Prostate gland (tissue), 2 donors: ENCODE results near the gene GUCA1A. TPM values are rescaled to one million over a fixed set of nuclear protein-coding genes. Genes with fewer than 3 reads are reported as not detected.

ENCODE experiments used
- DNase-seq: peaks from one replicate; pipeline ENCODE4 v3.0.0-alpha.2; 2019; ENCODE audit warnings: low spot score
- H3K27ac ChIP-seq, 2 donors: fragments of 200-600 bp; sonication (generic); 2 replicates each; pipeline ENCODE4 v1.5.1; 2017 to 2019
- H3K27me3 ChIP-seq: fragments of 200-600 bp; sonication (generic); replicated peaks from 2 replicates; pipeline ENCODE4 v1.5.1; 2019; ENCODE audit not compliant: insufficient read depth
- H3K36me3 ChIP-seq, 2 donors: fragments of 200-600 bp; sonication (generic); 1 replicate in 1 of 2; 2 replicates in 1 of 2; pipeline versions ENCODE4 v1.5.1 to v1.8.1; 2017 to 2019
- H3K4me1 ChIP-seq: fragments of 200-600 bp; sonication (generic); replicated peaks from 2 replicates; pipeline ENCODE4 v1.5.1; 2019
- H3K4me3 ChIP-seq, 2 donors: fragments of 200-600 bp; sonication (generic); 2 replicates each; pipeline ENCODE4 v1.5.1; 2017 to 2019
- H3K9me3 ChIP-seq: fragments of 200-600 bp; sonication (generic); 2 replicates; pipeline ENCODE4 v1.5.1; 2017
- CTCF ChIP-seq, 4 experiments: fragments of 200-600 bp in 2 of 4; fragments of 450-650 bp in 2 of 4; sonication (generic) in 2 of 4; IDR thresholded peaks; 1 replicate in 3 of 4; 2 replicates in 1 of 4; pipeline ENCODE4 v1.5.1; 2016 to 2019; ENCODE audit warnings: antibody characterized with exemption in 4 of 4, mild to moderate bottlenecking in 2 of 4, moderate library complexity in 2 of 4
- POLR2A ChIP-seq: fragments of 450-650 bp; IDR thresholded peaks from one replicate; pipeline ENCODE4 v1.6.1; 2016; ENCODE audit warnings: antibody characterized with exemption, mild to moderate bottlenecking
- POLR2AphosphoS5 ChIP-seq: sonication (generic); formaldehyde crosslinking; IDR thresholded peaks from one replicate; pipeline ENCODE4 v1.6.1; 2017; ENCODE audit warnings: antibody characterized with exemption
- WGBS: methylation state at CpG from one replicate; pipeline ENCODE4 v1.1.5; 2018; 5-methylcytosine and 5-hydroxymethylcytosine counted together
- intact Hi-C: fragments of 100-400 bp; cut with DNase I; formaldehyde crosslinking; loops from one replicate; pipeline ENCODE4 v1.14.2; 2022
- total RNA-seq, 2 donors: library from RNA; depleted of rRNA; stranded (reverse); fragments of >200 nt; gene quantifications; one replicate each; pipeline ENCODE4 v1.1.0, GENCODE V29; 2016

Gene GUCA1A
- total RNA-seq, 2 donors from 2014 or later, result 2.1 TPM; not detected in 1

DNA sequence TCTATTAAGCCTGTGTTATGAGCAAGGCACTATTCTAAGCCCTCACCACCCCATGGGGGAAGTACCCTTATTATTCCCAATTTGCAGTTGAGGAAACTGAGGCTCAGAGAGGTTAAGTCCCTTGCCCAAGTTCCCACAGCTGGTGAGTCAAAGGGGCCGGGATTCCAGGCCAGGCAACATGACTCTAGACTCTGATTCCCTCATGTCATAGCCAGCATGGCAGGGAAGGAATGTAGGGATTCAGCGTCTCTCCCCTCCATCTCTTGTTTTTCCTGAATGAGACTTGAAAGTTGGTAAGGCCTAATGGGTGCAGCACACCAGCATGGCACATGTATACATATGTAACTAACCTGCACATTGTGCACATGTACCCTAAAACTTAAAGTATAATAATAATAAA lies 37.4 kb upstream of the GUCA1A start:
- Histone ChIP-seq H3K27me3 (no peaks in the 10 kb centered on the region), H3K36me3 (no peaks in the 10 kb centered on the region), H3K27ac (no peak overlapping the region), H3K4me3 (no peak overlapping the region), H3K4me1 (peaks cover 25% of the 10 kb centered on the region), H3K9me3 (no peaks in the 10 kb centered on the region)
- no peak for DNase-seq
- 93% methylated on average over 2 of the region's 2 CpGs for WGBS
- TF ChIP-seq CTCF (IDR thresholded peaks at IDR 0.05) (no peak), POLR2A (no peak), POLR2AphosphoS5 (no peak)
- intact Hi-C loops, result no loop called here

DNA sequence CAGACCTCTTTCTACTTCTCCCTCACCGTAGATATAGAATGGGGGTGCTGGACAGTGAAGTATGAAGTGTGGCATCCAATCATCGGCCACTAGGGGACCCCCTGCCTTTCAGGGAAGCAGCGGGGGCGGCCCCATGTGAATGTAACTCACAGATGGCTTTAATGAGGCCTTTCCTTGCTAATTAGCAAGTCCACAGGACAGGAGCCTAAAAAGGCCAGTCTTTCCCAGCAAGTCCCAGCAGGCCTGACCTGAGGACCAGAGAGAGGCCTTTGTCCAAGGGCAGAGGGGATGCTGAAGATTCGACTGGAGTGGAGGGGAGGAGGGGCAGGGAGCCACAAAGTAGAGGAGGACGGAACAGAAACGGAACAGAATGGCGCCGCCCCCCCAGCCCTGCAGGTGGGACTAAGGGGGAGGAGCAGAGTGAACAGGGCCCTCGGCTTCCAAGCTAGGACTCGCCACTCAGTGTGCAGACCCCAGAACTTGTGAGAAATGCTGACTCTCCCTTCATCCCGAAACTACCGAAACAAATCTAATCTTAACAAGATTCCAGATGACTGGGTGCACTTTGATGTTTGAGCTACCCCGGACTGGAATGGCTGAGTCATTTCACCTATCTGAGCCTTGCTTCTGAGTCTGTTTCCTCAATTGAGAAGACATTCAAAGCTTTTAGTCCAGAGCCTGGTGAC lies 36.5 kb upstream of the GUCA1A start:
- Histone ChIP-seq H3K4me3 (peak overlapping the region in 1 of 2 donors; percentile 7), H3K9me3 (no peaks in the 10 kb centered on the region), H3K27ac (peak overlapping the region; percentile 71 to 87), H3K4me1 (peaks cover 25% of the 10 kb centered on the region), H3K36me3 (no peaks in the 10 kb centered on the region), H3K27me3 (no peaks in the 10 kb centered on the region)
- TF ChIP-seq CTCF (IDR thresholded peaks at IDR 0.05) (no peak), POLR2A (no peak), POLR2AphosphoS5 (no peak)
- intact Hi-C loops, result no loop called here
- 39% methylated on average over 14 of the region's 14 CpGs for WGBS
- no peak for DNase-seq

- WGBS, result 55% methylated on average over 7 of the region's 7 CpGs
- intact Hi-C loops, result no loop called here
- Histone ChIP-seq H3K36me3 (no peaks in the 10 kb centered on the region), H3K27me3 (no peaks in the 10 kb centered on the region), H3K27ac (peak overlapping the region; percentile 71 to 87), H3K4me1 (peaks cover 25% of the 10 kb centered on the region), H3K9me3 (no peaks in the 10 kb centered on the region), H3K4me3 (peak overlapping the region in 1 of 2 donors; percentile 7)
- TF ChIP-seq POLR2A (no peak), CTCF (IDR thresholded peaks at IDR 0.05) (no peak), POLR2AphosphoS5 (peak; percentile 73)
- peak; percentile 83 for DNase-seq
Measured at GRCh38 chr6:42137194-42137753, 35.9 kb upstream of the GUCA1A start.

GRCh38 chr6:42138190-42138589 lies 35.0 kb upstream of the GUCA1A start:
- DNase-seq, result no peak
- Histone ChIP-seq H3K36me3 (no peaks in the 10 kb centered on the region), H3K27ac (peak overlapping the region; percentile 71 to 87), H3K4me3 (no peak overlapping the region), H3K9me3 (no peaks in the 10 kb centered on the region), H3K27me3 (no peaks in the 10 kb centered on the region), H3K4me1 (peaks cover 25% of the 10 kb centered on the region)
- no peak for TF ChIP-seq POLR2AphosphoS5
- no peak for TF ChIP-seq CTCF (IDR thresholded peaks at IDR 0.05)
- TF ChIP-seq POLR2A, result no peak
- intact Hi-C loops, result no loop called here
- WGBS, result 93% methylated on average over 6 of the region's 6 CpGs
